ENCODE results near the gene TRDN.
"Not testable (repeated sequence)": the region's sequence is repeated elsewhere in the genome, so short reads cannot be mapped to it uniquely, and the experiment has no call there.

The TRDN gene

DNA sequence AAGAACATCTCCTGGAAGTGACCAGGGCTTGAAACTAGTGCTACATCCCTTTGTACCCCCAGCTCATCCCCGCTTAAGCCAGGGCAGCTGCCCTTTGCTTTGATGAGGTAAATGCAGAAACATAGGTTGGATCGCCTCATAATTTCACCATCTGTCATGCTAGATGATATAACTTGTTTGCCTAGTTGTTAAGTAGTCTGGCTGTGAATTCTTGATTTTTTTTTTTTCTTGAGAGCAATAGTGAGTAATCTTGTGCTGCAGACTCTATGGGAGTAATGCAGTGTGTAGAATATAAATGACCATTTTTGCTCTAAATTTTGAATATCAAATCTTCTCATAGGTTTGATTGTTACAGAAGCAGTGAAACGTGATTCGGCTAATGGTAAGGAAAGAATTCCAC lies 4.1 kb downstream of the TRDN start:
- DNase-seq: no peak

DNA sequence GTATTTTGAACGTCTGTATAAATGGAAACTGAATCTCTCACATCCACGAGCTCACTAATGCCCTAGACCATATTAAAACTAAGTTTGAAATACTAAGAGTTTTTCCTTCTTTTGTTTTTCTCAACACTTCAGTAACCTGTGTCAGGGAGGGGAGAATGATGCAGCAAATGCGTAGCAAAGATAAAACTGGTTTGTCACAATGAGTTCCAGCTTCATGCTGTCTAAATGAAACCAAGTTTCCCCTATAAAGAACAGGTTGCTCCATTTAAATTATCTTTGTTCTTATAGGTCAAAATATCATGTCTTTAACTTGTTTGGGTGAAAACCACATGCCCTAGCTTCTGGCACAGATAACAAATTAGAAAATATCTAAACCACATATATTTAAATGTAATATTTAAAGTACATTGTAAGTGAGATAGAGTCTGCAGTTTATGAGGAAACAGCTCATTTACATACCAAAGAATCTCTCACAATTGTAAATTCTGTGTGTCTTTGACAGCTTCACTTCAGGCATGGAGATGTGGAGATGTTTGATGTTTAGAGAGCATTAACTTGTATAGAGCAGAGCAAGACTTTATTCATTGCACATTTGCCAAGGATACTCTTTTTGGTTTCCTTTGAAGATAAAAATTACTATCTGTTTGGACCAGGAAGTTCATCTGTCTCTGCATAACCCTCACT lies 7.3 kb downstream of the TRDN start:
- DNase-seq: no peak

DNA sequence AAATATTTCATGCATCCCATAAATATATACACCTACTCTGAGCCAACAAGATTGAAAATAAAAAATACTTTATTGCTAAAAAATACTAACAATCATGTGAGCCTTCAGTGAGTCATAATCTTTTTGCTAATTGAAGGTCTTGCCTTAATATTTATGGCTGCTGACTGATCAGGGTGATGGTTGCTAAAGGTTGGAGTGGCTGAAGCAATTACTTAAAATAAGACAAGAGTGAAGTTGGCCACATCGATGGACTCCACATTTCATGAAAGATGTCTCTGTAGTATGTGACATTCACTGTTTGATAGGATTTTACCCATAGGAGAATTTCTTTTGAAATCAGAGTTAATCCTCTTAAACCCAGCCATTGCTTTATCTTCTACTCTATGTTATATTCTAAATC lies 11.1 kb downstream of the TRDN start:
- no peak for DNase-seq

DNA sequence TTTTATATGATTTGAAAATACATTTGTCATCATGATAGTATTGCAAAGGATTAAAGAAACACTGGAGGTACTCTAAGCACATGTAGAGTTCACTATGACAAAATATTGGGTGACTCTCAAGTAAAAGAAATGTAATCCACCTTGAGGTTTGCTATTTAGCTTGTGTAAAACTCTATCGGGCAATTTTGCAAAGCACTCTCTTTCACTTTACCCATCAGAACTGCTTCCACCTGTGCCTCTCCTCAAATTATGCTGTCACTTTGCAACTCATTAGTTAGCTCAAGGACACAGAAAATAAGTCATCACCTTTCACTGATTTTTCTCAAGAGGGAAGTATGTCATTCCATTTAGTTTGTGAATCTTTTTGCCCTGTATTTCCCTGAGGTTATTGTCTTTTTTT lies 14.0 kb downstream of the TRDN start:
- DNase-seq: no peak

DNA sequence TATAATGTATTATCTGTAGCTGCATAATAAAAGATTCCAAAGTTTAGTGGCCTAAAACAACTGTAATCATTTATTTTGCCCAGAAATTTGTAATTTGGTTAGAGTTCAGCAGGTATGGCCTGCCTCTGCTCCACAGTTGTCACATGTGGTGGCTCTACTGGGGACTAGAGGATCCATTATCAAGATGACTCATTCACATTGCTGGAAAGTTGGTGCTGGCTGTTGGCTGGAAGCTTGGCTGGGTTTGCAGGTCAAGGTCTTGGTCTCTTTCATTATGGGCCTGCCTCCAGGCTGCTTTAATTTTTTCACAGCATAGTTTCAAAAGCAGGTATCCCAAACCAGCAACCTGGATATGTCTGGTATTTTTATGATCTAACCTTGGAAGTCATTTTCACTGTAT lies 17.6 kb downstream of the TRDN start:
- no peak for DNase-seq

DNA sequence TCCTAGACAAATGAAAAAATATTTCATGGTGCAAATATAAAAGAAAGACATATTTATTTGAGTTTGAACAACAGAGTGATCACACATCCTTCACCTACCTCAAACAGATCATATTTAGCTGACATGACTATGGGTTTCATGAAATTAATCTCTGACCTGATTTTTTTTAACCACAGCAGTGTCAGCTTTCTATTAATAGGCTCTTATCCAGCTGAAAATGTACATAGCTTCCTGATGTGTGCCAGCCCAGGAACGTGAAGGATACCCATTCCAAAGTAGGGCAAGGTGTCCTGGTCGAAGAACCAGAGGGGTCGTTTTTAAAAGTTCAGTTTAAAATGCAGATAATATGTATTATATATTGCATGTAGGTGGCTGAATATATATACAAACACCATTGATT lies 19.8 kb downstream of the TRDN start:
- no peak for DNase-seq

DNA sequence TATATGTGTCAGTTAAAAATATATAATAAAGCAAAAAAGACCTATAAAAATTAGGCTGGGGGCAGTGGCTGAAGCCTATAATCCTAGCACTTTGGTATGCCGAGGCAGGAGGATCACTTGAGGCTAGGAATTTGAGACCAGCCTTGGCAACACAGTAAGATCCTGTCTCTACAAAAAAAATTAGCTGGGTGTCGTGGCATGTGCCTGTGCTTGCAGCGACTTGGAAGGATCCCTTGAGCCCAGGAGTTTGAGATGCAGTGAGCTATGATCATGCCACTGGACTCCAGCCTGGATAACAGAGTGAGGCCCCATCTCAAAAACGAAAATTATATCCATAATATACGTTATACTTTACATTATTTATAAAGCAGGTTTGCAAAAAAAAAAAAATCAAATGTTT lies 20.7 kb downstream of the TRDN start:
- DNase-seq: no peak

DNA sequence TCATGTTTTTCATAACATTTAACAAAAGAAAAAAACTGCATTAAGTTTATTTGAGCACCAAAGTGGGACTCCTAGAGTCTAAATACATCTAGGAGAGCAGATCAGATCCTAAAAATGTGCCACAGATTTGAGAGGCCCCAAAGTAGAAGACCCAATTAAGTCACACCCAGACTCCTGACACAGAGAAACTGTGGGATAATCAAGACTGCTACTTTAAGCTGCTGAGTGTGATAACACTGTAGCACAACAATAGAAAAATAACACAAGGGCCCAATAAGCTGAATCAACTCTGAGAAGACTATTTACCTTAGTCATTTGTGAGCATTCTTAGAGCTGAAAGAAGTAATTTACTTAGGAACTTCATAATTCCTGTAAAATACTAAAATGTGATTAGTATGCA lies 26.0 kb downstream of the TRDN start:
- no peak for DNase-seq

DNA sequence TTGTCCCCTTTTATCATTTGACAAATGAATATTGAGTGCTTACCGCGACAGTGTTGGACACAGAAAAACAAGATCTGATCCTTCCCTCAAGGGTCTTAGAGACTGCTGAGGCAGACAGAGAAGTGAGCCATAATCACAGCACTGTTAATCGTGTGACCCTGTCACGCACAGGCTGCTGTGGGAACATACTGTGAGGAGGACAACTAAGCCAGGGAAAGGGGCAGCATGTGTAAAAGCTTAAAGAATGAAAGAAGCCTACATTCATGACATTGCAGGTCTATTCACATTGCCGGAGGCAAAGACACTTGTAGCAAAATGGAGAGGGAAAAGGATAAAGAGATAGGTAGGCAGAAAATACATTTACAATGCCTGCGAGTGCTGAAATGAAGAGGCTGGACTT lies 32.7 kb downstream of the TRDN start:
- DNase-seq: no peak

DNA sequence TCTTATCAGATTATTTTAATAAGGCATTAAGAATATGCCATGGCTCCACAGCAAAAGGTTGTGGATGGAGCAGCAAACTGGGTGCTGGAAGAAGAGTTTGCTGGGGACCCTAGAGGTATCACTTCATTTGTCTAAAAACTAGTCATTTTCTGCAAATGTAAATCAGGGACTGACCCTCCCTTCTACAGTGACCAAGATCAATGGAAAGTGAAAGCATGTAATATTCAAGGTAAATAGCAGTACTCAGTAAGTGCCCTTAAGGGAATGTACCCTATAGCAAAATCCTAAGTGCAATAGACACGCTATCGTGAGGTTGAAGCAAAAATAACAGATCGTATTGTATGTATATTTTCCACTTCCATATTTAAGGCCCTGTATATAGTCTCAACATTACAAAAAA lies 38.7 kb downstream of the TRDN start:
- DNase-seq: no peak

DNA sequence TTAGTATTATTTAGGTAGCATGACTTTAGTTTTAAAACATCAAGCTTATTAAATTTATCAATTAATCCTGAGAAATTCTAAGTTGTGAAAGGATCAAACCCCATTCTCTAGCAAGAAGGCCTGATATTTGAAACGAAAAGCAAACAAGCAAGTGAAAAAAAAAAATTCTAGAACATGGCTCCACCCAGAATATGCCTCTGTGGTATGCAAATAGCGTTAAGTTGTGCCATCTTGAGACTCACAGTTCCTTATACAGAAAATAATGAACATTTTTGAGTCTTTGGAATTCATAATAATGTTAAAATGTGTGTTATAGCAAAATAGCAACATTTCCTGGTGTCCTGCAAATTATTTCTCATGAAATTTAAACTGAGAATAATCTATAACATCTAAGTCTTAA lies 42.0 kb downstream of the TRDN start:
- no peak for DNase-seq

DNA sequence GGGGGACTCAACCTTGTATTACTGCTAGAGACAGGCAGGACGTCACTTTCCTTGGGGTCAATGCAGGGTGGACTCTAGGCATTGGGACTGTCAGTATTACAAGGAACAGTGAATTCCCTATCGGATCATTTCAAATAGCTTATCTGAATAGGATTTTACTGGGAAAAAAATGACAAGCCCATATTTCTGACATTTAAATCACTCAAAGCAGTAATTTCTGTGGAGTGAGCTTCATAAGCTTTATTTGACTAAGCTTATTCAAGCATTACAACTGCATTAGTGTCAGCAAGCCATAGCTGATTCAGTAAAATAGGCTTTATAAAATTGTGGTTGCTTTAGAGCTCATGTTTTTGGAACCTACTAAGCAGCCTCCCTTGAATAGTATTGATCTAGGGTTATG lies 44.3 kb downstream of the TRDN start:
- no peak for DNase-seq

DNA sequence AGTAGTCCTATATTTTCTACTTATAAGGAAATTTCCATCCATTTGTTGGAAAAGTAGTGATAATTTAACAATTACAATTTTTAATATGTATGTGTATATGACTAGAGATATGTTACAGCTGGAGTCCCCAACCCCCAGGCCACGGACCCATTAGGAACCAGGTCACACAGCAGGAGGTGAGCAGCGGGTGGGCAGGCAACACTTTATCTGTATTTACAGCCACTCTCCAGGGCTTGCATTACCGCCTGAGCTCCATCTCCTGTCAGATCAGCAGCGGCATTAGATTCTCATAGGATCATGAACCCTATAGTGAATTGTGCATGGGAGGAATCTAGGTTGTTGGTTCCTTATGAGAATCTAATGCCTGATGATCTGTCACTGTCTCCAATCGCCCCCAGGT lies 46.8 kb downstream of the TRDN start:
- no peak for DNase-seq

DNA sequence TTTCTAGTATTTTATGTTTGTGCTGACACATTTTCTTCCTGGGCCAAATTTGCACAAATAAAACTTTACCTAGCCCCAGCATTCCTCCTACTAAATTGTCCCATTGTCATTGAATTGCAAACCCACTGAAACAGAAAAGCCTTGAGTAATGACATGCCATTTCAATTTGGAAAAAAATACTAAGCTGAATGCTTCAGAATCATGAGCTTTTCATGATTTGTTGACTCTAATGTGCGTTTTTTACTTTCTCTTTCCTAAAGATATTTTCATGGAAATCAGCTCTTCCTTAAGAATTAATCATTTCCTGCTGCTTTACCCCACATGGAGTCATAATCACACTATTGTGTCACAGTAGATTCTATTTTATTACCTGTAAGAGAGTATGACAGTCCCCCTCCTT lies 47.4 kb downstream of the TRDN start:
- DNase-seq: no peak

DNA sequence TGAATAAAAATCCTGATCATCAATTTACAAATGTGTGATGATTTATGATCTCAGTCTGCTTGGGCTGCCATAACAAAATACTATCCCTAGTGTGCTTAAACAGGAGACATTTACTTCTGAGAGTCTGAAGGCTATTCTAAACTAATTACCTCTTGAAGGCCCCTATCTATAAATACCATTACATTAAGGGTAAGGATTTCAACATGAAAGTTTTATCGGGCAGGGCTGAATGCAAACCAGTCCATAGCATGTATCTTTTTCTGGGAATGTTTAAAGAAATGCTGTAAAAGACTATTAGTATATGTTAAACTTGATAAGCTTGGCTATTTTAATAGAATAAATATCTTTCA lies 48.2 kb downstream of the TRDN start:
- DNase-seq: no peak

DNA sequence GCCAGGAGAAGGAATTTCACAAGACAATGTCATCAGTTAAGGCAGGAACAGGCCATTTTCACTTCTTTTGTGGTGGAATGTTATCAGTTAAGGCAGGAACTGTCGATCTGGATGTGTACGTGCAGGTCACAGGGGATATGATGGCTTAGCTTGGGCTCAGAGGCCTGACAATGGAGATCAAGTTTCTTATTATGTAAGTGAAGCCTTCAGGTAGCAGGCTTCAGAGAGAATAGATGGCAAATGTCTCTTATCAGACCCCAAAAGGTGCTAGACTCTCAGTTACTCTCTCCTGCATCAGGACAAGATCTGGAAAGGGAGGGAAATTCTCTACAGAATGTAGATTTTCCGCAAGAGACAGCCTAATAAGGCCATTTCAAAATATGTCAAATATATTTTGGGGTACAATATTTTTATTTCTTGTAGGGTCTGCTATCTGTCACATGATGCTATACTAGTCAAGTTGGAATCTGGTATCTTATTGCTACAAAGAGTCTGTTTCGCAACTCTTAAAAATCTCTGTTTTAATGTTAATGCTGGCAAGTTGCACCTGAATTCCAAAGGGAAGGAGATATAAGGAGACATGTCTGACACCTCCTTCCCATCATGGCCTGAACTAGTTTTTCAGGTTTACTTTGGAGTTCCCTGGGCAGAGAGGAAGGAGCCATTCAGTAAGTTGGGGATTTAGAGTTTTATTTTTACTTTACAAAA lies 48.8 kb downstream of the TRDN start:
- no peak for DNase-seq

DNA sequence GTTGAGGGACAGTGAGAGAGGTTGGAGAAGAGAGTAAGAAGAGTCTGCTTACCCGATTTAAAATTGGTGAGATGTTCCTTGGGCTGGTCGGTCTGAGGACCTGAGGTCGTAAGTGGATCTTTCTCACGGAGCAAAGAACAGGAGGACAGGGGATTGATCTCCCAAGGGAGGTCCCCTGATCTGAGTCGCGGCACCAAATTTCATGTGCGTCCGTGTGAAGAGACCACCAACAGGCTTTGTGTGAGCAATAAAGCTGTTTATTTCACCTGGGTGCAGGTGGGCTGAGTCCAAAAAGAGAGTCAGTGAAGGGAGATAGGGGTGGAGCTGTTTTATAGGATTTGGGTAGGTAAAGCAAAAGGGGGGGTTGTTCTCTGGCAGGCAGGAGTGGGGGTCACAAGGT lies 49.3 kb downstream of the TRDN start:
- not testable (repeated sequence) for DNase-seq

DNA sequence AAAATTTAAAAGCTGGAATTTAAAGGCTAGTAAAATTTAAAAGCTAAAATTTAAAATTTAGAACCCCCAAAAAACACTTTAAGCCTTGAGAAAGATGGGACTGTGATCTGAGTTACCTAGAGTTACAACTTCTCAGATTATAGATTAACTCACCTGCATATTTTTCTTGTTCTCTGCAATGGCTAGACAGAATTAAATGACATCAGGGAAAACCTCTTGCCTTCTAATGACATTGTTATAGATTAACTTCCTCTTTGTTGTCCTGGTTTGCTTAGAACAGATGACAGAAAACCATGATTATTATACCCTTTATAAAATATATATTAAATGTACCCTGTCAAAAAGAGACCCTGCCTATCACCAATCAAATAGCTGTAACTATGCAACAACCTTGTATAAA lies 56.4 kb downstream of the TRDN start:
- DNase-seq: no peak

DNA sequence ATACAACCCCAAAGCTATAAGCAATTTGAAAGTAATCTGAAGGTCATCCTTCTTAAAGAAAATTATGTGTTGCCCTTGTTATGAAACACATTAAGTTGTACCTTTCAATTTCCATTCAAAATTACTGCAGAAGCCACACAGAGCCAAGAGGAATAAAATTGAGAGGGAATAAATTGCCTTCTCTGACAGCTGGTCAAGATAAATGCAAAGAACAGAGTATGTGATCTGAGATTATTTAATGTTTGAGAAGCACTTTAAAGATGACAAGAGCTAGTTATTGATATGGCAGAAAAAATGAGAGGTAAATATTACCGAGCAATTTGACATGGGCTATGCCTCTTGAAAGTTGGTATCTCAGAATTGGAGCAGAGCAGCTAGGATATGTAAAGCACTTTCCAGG lies 61.6 kb downstream of the TRDN start:
- DNase-seq: no peak

DNA sequence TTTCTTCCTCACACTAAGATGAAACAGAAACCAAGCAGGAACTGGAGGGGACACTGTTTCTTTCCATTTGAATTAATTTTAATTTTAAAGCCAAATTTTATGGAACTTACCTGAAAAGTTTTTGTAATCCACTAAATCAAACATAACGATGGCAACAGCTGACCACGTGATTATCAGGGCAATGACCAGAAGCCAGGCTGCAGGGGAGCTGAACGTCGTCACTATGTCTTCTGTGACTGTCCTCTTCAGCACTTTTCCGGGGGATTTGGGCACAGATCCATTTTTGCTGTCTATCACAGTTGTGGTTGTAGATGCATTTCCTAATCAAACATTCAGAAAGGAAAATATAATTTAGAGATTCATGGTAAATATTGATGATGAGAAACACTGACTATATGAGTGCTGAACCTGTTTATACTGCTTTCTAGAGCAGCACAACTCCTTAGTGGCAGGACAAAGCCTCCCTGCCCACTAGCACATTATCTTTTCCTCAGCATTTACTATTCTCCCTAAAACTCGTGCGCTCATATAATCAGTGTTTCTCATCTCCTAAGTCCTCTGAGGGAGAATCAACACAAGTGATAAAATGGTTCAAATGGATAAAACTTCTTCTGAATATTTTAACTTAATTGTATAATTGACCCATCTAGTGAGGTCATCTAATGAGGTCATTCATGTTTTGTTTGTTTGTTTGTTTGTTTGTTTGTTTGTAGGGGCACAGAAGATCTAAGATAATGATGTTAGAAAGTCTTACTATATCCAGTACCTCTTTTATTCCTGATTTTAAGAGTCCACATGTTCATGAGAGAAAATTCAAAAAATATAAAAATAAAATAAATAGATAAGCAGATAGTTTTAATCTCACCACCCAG lies 65.7 kb downstream of the TRDN start:
- DNase-seq: no peak

DNA sequence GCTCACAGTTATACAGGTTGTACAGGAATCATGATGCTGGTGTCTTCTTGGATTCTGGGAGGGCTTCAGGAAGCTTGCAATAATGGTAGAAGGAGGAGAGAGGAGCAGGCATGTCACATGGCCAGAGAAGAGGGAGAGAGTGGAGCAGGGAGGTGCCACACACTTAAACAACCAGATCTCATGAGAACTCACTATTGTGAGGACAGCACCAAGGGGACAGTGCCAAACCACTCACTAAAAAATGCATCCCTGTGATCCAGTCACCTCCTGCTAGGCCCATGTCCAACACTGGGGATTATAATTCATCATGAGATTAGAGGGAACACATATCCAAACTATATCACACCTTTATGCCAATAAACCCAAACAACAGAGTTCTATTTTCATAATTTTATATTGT lies 67.2 kb downstream of the TRDN start:
- DNase-seq: no peak

DNA sequence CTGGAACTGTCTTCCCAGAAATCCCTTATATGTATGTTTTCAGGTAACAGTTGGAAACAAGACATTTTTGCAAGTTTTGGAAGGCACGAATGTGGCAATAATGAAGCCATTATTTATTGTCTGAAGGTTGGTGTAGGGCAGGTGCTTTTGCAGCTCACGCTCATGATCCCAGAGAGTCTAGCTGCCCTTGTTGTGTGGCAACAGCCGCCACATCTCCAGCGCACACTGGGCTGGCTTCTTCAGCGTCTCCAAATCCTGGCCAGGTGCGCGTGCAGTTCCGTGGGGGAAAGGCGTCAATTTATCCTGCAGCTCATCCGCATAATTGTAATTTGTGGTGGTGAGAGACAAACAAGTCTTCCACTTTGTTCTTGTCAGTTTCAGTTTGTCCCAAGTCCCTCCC lies 71.2 kb downstream of the TRDN start:
- no peak for DNase-seq

DNA sequence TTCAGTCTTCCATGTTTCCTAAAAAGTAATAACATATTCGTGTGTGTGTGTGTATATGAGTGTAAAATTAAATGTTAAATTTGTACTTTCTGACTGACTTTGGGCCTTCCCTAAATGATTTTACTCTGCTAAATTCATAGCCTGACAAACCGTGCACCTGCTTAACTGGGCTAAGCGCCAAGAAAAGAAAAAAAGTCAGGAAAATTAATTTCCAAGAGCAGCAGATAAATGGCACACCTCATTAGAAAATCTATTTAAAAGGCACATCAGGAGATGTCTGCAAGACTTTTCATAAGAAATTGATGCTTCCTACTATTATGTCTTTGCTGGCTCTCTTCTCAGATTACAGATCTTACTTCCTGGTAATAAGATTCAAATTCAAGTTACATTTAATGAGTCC lies 72.4 kb downstream of the TRDN start:
- no peak for DNase-seq

DNA sequence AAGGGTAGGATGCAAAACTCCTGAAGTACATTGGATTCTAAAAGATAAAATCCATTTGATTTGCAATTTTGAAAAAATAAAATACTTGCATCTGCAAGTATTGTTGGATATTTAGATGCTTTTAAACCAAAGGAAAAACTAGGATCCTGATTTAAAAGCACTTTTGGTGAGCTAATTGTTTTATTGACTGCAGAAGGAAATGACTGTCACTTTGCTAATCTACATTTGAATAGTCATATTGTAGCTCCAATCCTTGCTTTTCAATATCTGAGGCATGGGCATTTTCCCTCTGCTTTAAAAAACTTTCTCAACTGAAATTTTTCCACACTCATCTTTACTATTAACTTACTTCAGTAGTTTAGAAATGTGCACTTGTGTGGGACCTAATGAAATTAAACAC lies 74.1 kb downstream of the TRDN start:
- DNase-seq: no peak

All from inflammatory macrophage (primary cell).